K562 (cell line): ENCODE data around the gene NRM. TPM values are rescaled to one million over a fixed set of nuclear protein-coding genes. Genes with fewer than 3 reads are reported as not detected.
A peak's percentile ranks its signal among the peaks of the same experiment; 100 is the strongest.

Experiments used
- ARHGAP35 ChIP-seq: fragments of 450-650 bp; IDR thresholded peaks from 2 replicates; pipeline ENCODE4 v1.6.1; 2018; ENCODE audit not compliant: partially characterized antibody
- CHD2 ChIP-seq: IDR thresholded peaks from 2 replicates; pipeline ENCODE4 v1.6.1; 2011; ENCODE audit warnings: low read depth, low read length
- ETV1 ChIP-seq: fragments of 450-650 bp; conservative IDR thresholded peaks from 2 replicates; pipeline ENCODE4 v1.6.1; 2016; ENCODE audit warnings: missing genetic modification characterization, control low read depth, low read depth, missing compliant biosample characterization
- GABPA ChIP-seq: fragments of 200-800 bp; sonication (Bioruptor generic); conservative IDR thresholded peaks from 2 replicates; pipeline ENCODE4 v1.6.1; 2016; ENCODE audit warnings: low read depth, missing genetic modification characterization, missing compliant biosample characterization
- HDAC2 ChIP-seq: fragments of 450-650 bp; IDR thresholded peaks from 2 replicates; pipeline ENCODE4 v1.6.1; 2016; ENCODE audit warnings: mild to moderate bottlenecking
- JUND ChIP-seq, 2 experiments: IDR thresholded peaks; 2 replicates in 1 of 2; 3 replicates in 1 of 2; pipeline ENCODE4 v1.6.1; 2011; ENCODE audit warnings: borderline replicate concordance in 2 of 2, low read depth in 2 of 2, low read length in 2 of 2, improper control_type of control experiment in 1 of 2, missing biosample characterization in 1 of 2, missing genetic modification characterization in 1 of 2, missing genetic modification reagents in 1 of 2
- KDM5B ChIP-seq: fragments of 200-600 bp; sonication (generic); IDR thresholded peaks from 2 replicates; pipeline ENCODE4 v1.6.1; 2012; ENCODE audit warnings: low read depth, mild to moderate bottlenecking, moderate library complexity, low read length, control low read depth, inconsistent platforms; ENCODE audit not compliant: insufficient replicate concordance
- MECOM ChIP-seq: fragments of 250-450 bp; sonication (Bioruptor Pico); IDR thresholded peaks from 2 replicates; pipeline ENCODE4 v1.8.0; 2022; ENCODE audit warnings: inconsistent platforms
- MYNN ChIP-seq, 2 experiments: sonication (generic); formaldehyde crosslinking in 1 of 2; IDR thresholded peaks; 2 replicates each; pipeline versions ENCODE4 v1.5.0 to v1.6.1; 2016 to 2020; ENCODE audit warnings: antibody characterized with exemption in 1 of 2, missing genetic modification reagents in 1 of 2
- NFRKB ChIP-seq: fragments of 450-650 bp; IDR thresholded peaks from 2 replicates; pipeline ENCODE4 v1.6.1; 2016; ENCODE audit warnings: low read depth
- PHB ChIP-seq: fragments of 250-450 bp; sonication (Bioruptor Pico); IDR thresholded peaks from 2 replicates; pipeline ENCODE4 v1.5.0; 2021
- POLR2H ChIP-seq: IDR thresholded peaks from 2 replicates; pipeline ENCODE4 v1.6.1; 2016; ENCODE audit warnings: missing genetic modification characterization, low read depth, mild to moderate bottlenecking, control low read depth, missing compliant biosample characterization, moderate library complexity
- RB1 ChIP-seq: fragments of 450-650 bp; IDR thresholded peaks from 2 replicates; pipeline ENCODE4 v1.6.1; 2017; ENCODE audit warnings: low read depth, mild to moderate bottlenecking
- RCOR1 ChIP-seq, 2 experiments: IDR thresholded peaks; 2 replicates each; pipeline ENCODE4 v1.6.1; 2012; ENCODE audit warnings: low read depth in 2 of 2, low read length in 2 of 2, borderline replicate concordance in 1 of 2, improper control_type of control experiment in 1 of 2
- SPI1 ChIP-seq: IDR thresholded peaks from 2 replicates; pipeline ENCODE4 v1.6.1; 2011; ENCODE audit warnings: low read depth, low read length, control low read depth, borderline replicate concordance
- TEAD1 ChIP-seq, 2 experiments: fragments of 450-650 bp in 1 of 2; sonication (generic) in 1 of 2; formaldehyde crosslinking; IDR thresholded peaks; 2 replicates each; pipeline versions ENCODE4 v1.4.0 to v1.8.0; 2020 to 2022; ENCODE audit warnings: mild to moderate bottlenecking in 2 of 2, missing genetic modification reagents in 1 of 2
- XRCC4 ChIP-seq: IDR thresholded peaks from one replicate; pipeline ENCODE4 v1.6.1; 2011; ENCODE audit not compliant: insufficient read depth, insufficient read length; ENCODE audit errors: extremely low read depth
- ZBTB7A ChIP-seq: IDR thresholded peaks from 2 replicates; pipeline ENCODE4 v1.6.1; 2011; ENCODE audit warnings: low read depth, mild to moderate bottlenecking, low read length, moderate library complexity, borderline replicate concordance; ENCODE audit not compliant: control insufficient read depth
- polyA plus RNA-seq, 8 experiments: library from polyadenylated mRNA; depleted of rRNA in 4 of 8; stranded (reverse) in 5 of 8; unstranded in 3 of 8; fragments of >200 nt; fragmentation: Nextera tagmentation in 2 of 8; fragmentation: Illumina TruSeq in 1 of 8; extraction: Ambion mirVana in 2 of 8; extraction: Trizol in 1 of 8; gene quantifications; 2 replicates each; pipeline versions ENCODE4 v1.2.1 to v1.2.3, GENCODE V29; 2011 to 2014; ENCODE audit warnings: inconsistent platforms in 1 of 8, missing spikeins in 1 of 8
- total RNA-seq, 7 experiments: library from RNA; depleted of rRNA in 6 of 7; stranded (reverse); fragments of >200 nt in 6 of 7; fragmentation: Illumina TruSeq in 2 of 7; extraction: Trizol in 2 of 7; gene quantifications; 2 replicates each; pipeline versions ENCODE4 v1.2.1 to v1.2.3, GENCODE V29; 2011 to 2021; ENCODE audit warnings: low replicate concordance in 1 of 7
- TF ChIP-seq, protein P1 (sequence below), 2 experiments: fragments of 450-650 bp in 1 of 2; sonication (generic) in 1 of 2; formaldehyde crosslinking; conservative IDR thresholded peaks; 2 replicates each; pipeline versions ENCODE4 v1.4.0 to v1.8.1; 2020 to 2022; ENCODE audit warnings: mild to moderate bottlenecking in 1 of 2, missing genetic modification reagents in 1 of 2
- TF ChIP-seq, protein P2 (sequence below): IDR thresholded peaks from 3 replicates; pipeline ENCODE4 v1.6.1; 2011; ENCODE audit warnings: borderline replicate concordance, mild to moderate bottlenecking; ENCODE audit not compliant: insufficient read length, insufficient read depth
- TF ChIP-seq, protein P3 (sequence below): fragments of 250-450 bp; sonication (Bioruptor Pico); IDR thresholded peaks from 2 replicates; pipeline ENCODE4 v1.8.0; 2022; ENCODE audit warnings: inconsistent platforms, mild to moderate bottlenecking, moderate library complexity, borderline replicate concordance
- TF ChIP-seq, protein P4 (sequence below): sonication (generic); formaldehyde crosslinking; IDR thresholded peaks from 2 replicates; pipeline ENCODE4 v1.8.0; 2023; ENCODE audit warnings: mild to moderate bottlenecking, missing genetic modification reagents

The NRM gene
- total and polyA plus RNA-seq, 9 of the 15 experiments (the other 6 are each of a cell fraction or from before 2014, with no cell fraction given), result 9.7 to 58.2 (median 18.1) TPM

DNA sequence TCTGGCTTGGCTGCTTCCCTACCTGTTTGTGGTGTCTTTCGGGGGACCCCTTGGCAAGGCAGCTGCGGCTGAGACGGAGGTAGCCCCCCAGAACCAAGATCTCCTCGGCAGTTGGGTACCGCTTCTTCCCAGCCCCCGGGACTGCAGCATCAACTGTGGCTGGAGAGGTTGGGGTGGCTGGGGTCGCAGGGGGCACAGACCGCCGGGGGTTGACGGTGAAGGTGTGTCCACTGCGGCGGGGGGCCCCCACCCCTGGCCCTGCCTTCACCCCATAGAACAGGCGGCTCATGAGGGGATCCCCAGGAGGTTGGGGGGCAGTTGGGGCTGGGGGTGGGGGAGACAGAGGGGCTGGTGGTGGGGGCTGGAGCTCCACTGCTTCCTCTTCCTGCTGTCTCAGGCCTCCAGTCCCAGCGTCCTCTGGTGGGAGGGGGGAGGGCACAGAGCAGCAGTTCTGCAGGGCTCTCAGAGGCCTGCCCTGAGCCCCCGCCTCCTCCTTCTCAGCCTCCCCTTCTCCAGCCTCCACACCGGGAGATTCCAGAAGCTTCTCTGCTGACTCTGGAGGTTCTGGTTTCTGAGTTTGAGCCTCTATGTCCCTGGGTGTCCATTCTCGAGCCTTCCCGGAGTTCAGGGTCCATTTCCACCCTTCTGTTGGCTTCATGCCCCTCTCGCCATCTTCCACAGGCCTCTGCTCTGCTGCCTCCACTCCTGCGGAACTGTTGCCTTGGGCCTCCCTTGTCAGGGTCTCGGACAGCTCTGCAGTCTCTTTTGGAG, 6.2 kb downstream of the NRM start (continued):
- TF ChIP-seq SPI1 (0 out of 2 replicates have a peak, but pooled peaks have one; percentile 7), RB1 (peak; percentile 35; the same call in 1 of the 2 replicates), HDAC2 (no peak), ZBTB7A (peak; percentile 72; the same call in 1 of the 2 replicates), JUND (IDR thresholded peaks at IDR 0.05; ENCODE audit: borderline replicate concordance, low read depth, low read length) (0 out of 2 replicates have a peak, but pooled peaks have one; percentile 4), JUND (tag; IDR thresholded peaks at IDR 0.05; ENCODE audit: borderline replicate concordance, low read depth, low read length) (no peak; the same call in 2 of the 3 replicates), TEAD1 (CRISPR knock-in tag; IDR thresholded peaks at IDR 0.05) (peak in 1 of 2 experiments; percentile 46; a peak in 1 of 4 replicates), CHD2 (0 out of 2 replicates have a peak, but pooled peaks have one; percentile 24), ARHGAP35 (no peak), KDM5B (peak; percentile 8), PHB (CRISPR knock-in tag) (0 out of 2 replicates have a peak, but pooled peaks have one; percentile 45), XRCC4 (no peak), GABPA (0 out of 2 replicates have a peak, but pooled peaks have one; percentile 25), POLR2H (tag) (no peak), RCOR1 (IDR thresholded peaks at IDR 0.05; ENCODE audit: borderline replicate concordance in 1 of 2, low read depth in 2 of 2, low read length in 2 of 2) (peak in 1 of 2 experiments; percentile 51; a peak in 2 of 4 replicates), MECOM (CRISPR knock-in tag) (no peak), MYNN (IDR thresholded peaks at IDR 0.05) (no peak), MYNN (CRISPR knock-in tag; IDR thresholded peaks at IDR 0.05) (no peak), NFRKB (0 out of 2 replicates have a peak, but pooled peaks have one; percentile 42), ETV1 (tag) (0 out of 2 replicates have a peak, but pooled peaks have one; percentile 21)
- TF ChIP-seq, protein P1, sequence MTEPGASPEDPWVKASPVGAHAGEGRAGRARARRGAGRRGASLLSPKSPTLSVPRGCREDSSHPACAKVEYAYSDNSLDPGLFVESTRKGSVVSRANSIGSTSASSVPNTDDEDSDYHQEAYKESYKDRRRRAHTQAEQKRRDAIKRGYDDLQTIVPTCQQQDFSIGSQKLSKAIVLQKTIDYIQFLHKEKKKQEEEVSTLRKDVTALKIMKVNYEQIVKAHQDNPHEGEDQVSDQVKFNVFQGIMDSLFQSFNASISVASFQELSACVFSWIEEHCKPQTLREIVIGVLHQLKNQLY (CRISPR knock-in tag; conservative IDR thresholded peaks at IDR 0.05), result no peak
- TF ChIP-seq, protein P2, sequence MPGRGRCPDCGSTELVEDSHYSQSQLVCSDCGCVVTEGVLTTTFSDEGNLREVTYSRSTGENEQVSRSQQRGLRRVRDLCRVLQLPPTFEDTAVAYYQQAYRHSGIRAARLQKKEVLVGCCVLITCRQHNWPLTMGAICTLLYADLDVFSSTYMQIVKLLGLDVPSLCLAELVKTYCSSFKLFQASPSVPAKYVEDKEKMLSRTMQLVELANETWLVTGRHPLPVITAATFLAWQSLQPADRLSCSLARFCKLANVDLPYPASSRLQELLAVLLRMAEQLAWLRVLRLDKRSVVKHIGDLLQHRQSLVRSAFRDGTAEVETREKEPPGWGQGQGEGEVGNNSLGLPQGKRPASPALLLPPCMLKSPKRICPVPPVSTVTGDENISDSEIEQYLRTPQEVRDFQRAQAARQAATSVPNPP, result no peak
- TF ChIP-seq, protein P3, sequence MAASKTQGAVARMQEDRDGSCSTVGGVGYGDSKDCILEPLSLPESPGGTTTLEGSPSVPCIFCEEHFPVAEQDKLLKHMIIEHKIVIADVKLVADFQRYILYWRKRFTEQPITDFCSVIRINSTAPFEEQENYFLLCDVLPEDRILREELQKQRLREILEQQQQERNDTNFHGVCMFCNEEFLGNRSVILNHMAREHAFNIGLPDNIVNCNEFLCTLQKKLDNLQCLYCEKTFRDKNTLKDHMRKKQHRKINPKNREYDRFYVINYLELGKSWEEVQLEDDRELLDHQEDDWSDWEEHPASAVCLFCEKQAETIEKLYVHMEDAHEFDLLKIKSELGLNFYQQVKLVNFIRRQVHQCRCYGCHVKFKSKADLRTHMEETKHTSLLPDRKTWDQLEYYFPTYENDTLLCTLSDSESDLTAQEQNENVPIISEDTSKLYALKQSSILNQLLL (CRISPR knock-in tag), result no peak
- TF ChIP-seq, protein P4, sequence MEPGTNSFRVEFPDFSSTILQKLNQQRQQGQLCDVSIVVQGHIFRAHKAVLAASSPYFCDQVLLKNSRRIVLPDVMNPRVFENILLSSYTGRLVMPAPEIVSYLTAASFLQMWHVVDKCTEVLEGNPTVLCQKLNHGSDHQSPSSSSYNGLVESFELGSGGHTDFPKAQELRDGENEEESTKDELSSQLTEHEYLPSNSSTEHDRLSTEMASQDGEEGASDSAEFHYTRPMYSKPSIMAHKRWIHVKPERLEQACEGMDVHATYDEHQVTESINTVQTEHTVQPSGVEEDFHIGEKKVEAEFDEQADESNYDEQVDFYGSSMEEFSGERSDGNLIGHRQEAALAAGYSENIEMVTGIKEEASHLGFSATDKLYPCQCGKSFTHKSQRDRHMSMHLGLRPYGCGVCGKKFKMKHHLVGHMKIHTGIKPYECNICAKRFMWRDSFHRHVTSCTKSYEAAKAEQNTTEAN (CRISPR knock-in tag), result no peak
